GM19099 (cell line): Measurements from ENCODE around the gene WNT9B.

Source experiments
- POLR2A ChIP-seq: IDR thresholded peaks from 3 replicates; pipeline ENCODE4 v1.6.1; 2011; ENCODE audit warnings: low read depth; ENCODE audit not compliant: insufficient read length; ENCODE audit errors: extremely low read depth

WNT9B gene, protein sequence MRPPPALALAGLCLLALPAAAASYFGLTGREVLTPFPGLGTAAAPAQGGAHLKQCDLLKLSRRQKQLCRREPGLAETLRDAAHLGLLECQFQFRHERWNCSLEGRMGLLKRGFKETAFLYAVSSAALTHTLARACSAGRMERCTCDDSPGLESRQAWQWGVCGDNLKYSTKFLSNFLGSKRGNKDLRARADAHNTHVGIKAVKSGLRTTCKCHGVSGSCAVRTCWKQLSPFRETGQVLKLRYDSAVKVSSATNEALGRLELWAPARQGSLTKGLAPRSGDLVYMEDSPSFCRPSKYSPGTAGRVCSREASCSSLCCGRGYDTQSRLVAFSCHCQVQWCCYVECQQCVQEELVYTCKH

DNA sequence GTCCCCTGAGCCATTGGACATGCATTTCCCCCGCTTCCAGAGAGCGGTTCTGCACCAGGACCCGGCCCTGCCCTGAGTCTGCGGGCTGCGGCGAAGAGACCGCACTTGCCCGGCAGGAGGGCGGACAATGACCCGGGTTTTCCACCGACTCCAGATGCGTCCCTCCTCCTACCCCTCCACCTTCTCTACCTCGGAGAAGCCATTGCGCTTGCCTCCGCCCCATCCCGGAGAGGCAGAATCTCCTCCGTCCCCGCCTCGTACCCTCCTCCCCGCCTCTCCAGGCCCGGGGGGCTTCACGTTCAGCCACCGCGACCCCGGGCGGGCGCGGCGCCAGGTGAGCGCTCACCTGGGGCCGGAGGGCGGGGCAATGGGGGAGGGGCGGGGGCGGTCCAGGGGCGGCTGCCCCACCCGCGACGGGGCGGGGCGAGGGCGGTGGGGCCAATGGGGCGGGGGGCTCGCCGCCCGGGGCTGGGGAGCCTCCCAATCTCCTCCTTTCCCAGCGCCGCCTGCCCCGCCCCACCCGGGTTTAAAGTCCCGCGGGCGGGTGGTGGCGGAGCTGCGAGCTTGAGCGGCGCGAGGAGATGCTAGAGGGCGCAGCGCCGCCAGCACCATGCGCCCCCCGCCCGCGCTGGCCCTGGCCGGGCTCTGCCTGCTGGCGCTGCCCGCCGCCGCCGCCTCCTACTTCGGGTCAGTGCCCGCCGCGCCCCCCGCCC is at the start of gene WNT9B:
WNT9B (plus strand) TSS at position 555 of the 713 bp plus-strand sequence; CDS start at position 611, 56 bp downstream.
- TF ChIP-seq POLR2A: no peak

DNA sequence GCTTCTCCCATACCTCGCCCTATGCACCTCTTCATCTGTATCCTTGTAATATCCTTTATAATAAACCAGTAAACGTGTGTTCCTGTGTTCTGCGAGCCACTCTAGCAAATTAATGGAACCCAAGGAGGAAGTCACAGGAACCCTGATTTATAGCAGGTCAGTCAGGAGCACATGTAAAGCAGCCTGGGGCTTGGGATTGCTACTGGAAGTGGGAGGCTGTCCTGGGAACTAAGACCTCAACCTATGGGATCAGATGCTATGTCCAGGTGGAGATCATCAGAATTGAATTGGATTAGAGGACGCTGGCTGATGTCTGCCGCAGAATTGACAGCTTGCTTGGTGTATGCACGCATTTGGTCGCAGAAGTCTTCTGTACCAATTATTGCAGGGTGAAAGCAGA is 48.6 kb upstream of the WNT9B start:
- no peak for TF ChIP-seq POLR2A

GRCh38 chr17:46803544-46803943 is 47.8 kb upstream of the WNT9B start:
- no peak for TF ChIP-seq POLR2A

- TF ChIP-seq POLR2A: no peak
Observed at GRCh38 chr17:46805771-46806170, 45.6 kb upstream of the WNT9B start.

- no peak for TF ChIP-seq POLR2A
Observed at GRCh38 chr17:46809110-46809571, 42.2 kb upstream of the WNT9B start.

DNA sequence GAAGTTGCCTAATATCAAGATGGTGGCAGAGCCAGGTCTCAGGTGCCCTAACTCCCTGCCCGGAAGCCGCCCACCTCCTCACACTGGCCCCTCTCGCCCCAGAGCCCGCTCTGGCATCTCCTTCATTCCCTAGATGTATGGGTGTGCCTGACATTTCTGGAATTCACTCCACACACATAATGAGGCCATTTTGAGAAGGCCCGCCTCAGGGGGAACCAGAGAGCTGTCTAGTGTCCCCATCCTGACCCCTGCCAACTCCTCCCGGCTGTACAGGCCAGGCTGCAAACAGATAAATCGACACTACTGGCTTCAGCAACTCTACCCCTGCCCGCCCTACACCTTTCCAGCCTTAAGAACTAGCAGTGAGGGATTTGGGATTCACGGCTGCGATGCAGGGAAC is 40.5 kb upstream of the WNT9B start:
- no peak for TF ChIP-seq POLR2A

- TF ChIP-seq POLR2A: no peak
Observed at GRCh38 chr17:46811978-46812583, 39.3 kb upstream of the WNT9B start.

GRCh38 chr17:46812624-46813318 is 38.6 kb upstream of the WNT9B start:
- no peak for TF ChIP-seq POLR2A

- no peak for TF ChIP-seq POLR2A
Observed at GRCh38 chr17:46813920-46814319, 37.5 kb upstream of the WNT9B start.

GRCh38 chr17:46814446-46814845 is 36.9 kb upstream of the WNT9B start:
- TF ChIP-seq POLR2A: no peak

DNA sequence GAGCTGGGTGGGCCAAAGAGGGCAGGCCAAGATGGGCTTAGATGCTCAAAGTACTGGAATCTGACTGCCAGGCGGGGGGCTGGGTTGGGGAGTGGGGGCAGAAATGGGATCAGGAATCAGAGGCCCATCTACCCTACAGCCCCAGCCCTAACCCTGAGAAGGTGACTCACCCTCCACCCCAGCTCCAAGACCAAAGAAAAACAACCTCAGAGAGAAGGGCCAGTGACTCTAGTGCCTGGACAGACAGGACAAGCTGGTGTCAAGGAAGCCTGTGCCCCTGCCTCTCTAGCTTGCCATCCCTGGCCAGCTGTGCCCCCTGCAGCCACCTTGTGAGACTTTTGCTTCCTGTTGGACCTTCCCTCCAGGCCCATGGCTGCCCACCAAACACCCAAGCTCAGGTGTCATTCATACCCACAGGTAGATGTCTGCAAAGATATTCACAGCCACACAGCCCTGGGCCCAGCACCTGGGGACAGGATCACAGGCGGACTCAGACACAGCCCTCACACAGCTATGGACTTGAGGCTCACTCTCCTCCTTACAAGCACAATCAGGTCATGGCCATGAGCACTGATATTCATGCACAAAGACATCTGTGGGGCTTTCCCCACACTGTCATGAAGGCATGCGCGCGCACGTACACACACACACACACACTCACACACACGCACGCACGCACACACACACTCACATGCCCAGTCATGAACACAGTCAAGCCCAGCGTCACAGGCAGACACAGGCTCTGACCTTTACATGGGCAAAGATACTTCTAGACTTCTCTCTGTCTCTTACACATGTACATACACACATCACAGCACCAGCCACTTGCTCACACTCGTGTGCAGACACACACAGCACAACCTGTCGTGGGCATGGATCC is 35.7 kb upstream of the WNT9B start:
- no peak for TF ChIP-seq POLR2A

GRCh38 chr17:46817151-46817900 is 34.1 kb upstream of the WNT9B start:
- no peak for TF ChIP-seq POLR2A

GRCh38 chr17:46817901-46818209 is 33.5 kb upstream of the WNT9B start:
- TF ChIP-seq POLR2A: no peak

- no peak for TF ChIP-seq POLR2A
Observed at GRCh38 chr17:46818316-46818928, 33.0 kb upstream of the WNT9B start, which contains the start of gene WNT3. WNT3 (minus strand) TSS chr17:46818692; CDS start chr17:46818597, 95 bp downstream.
